Neural cell (in vitro differentiated cells): Measurements from ENCODE around the gene ELK3.

Source experiments
- EP300 ChIP-seq: fragments of 450-650 bp; conservative IDR thresholded peaks from 2 replicates; pipeline ENCODE4 v1.6.1; 2014; ENCODE audit warnings: antibody characterized with exemption, mild to moderate bottlenecking, moderate library complexity; ENCODE audit not compliant: poor library complexity, severe bottlenecking
- EZH2 ChIP-seq: fragments of 200-600, 300-800 bp; shearing (Covaris generic), sonication (generic); IDR thresholded peaks from 2 replicates; pipeline ENCODE4 v1.6.1; 2014; ENCODE audit warnings: antibody characterized with exemption, low read length, borderline replicate concordance, mild to moderate bottlenecking; ENCODE audit not compliant: insufficient read depth, poor library complexity, severe bottlenecking
- MXI1 ChIP-seq: fragments of 450-650 bp; conservative IDR thresholded peaks from 2 replicates; pipeline ENCODE4 v1.6.1; 2014; ENCODE audit warnings: antibody characterized with exemption, mild to moderate bottlenecking; ENCODE audit not compliant: poor library complexity, severe bottlenecking
- POLR2AphosphoS5 ChIP-seq: IDR thresholded peaks from 2 replicates; pipeline ENCODE4 v1.6.1; 2012
- RAD21 ChIP-seq: fragments of 450-650 bp; conservative IDR thresholded peaks from 2 replicates; pipeline ENCODE4 v1.6.1; 2014; ENCODE audit warnings: antibody characterized with exemption, mild to moderate bottlenecking, moderate library complexity
- SMC3 ChIP-seq: fragments of 450-650 bp; conservative IDR thresholded peaks from 2 replicates; pipeline ENCODE4 v1.6.1; 2014; ENCODE audit warnings: antibody characterized with exemption, mild to moderate bottlenecking, moderate library complexity; ENCODE audit not compliant: poor library complexity
- TAF1 ChIP-seq: IDR thresholded peaks from 2 replicates; pipeline ENCODE4 v1.6.1; 2012; ENCODE audit warnings: low read depth
- TF ChIP-seq, protein P1 (sequence below): fragments of 450-650 bp; IDR thresholded peaks from 2 replicates; pipeline ENCODE4 v1.5.1; 2014; ENCODE audit warnings: antibody characterized with exemption, mild to moderate bottlenecking, moderate library complexity; ENCODE audit not compliant: poor library complexity, severe bottlenecking
- TF ChIP-seq, protein P2 (sequence below): IDR thresholded peaks from 2 replicates; pipeline ENCODE4 v1.6.1; 2012; ENCODE audit warnings: borderline replicate concordance

DNA sequence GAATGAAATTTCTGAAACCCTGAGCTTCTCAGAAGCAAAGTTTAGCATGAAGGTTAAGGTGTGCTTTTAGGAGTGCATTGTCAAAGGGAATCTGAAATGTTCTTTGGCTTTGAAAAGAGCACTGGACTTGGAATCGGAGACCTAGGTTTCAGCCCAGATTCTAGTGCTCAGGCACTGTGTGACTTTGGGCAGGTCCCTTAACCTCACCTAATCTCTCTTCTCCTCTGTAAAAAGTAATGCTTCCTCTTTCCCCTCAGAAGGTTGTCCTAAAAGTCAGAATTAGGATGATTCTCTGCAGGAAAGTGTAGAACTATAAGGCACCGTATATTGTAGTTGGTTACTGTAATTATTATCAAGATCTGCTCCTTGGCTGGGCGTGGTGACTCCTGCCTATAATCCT lies 38.0 kb upstream of the ELK3 start:
- TF ChIP-seq POLR2AphosphoS5 (no peak), RAD21 (no peak), MXI1 (no peak), EZH2 (no peak), SMC3 (no peak), EP300 (no peak), TAF1 (no peak)
- TF ChIP-seq, protein P1, sequence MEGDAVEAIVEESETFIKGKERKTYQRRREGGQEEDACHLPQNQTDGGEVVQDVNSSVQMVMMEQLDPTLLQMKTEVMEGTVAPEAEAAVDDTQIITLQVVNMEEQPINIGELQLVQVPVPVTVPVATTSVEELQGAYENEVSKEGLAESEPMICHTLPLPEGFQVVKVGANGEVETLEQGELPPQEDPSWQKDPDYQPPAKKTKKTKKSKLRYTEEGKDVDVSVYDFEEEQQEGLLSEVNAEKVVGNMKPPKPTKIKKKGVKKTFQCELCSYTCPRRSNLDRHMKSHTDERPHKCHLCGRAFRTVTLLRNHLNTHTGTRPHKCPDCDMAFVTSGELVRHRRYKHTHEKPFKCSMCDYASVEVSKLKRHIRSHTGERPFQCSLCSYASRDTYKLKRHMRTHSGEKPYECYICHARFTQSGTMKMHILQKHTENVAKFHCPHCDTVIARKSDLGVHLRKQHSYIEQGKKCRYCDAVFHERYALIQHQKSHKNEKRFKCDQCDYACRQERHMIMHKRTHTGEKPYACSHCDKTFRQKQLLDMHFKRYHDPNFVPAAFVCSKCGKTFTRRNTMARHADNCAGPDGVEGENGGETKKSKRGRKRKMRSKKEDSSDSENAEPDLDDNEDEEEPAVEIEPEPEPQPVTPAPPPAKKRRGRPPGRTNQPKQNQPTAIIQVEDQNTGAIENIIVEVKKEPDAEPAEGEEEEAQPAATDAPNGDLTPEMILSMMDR, result no peak
- TF ChIP-seq, protein P2, sequence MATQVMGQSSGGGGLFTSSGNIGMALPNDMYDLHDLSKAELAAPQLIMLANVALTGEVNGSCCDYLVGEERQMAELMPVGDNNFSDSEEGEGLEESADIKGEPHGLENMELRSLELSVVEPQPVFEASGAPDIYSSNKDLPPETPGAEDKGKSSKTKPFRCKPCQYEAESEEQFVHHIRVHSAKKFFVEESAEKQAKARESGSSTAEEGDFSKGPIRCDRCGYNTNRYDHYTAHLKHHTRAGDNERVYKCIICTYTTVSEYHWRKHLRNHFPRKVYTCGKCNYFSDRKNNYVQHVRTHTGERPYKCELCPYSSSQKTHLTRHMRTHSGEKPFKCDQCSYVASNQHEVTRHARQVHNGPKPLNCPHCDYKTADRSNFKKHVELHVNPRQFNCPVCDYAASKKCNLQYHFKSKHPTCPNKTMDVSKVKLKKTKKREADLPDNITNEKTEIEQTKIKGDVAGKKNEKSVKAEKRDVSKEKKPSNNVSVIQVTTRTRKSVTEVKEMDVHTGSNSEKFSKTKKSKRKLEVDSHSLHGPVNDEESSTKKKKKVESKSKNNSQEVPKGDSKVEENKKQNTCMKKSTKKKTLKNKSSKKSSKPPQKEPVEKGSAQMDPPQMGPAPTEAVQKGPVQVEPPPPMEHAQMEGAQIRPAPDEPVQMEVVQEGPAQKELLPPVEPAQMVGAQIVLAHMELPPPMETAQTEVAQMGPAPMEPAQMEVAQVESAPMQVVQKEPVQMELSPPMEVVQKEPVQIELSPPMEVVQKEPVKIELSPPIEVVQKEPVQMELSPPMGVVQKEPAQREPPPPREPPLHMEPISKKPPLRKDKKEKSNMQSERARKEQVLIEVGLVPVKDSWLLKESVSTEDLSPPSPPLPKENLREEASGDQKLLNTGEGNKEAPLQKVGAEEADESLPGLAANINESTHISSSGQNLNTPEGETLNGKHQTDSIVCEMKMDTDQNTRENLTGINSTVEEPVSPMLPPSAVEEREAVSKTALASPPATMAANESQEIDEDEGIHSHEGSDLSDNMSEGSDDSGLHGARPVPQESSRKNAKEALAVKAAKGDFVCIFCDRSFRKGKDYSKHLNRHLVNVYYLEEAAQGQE, result no peak
